Measurements from ENCODE around the gene ZC3H18.
"Not testable (repeated sequence)": the region's sequence is repeated elsewhere in the genome, so short reads cannot be mapped to it uniquely, and the experiment has no call there.

The ZC3H18 gene

DNA sequence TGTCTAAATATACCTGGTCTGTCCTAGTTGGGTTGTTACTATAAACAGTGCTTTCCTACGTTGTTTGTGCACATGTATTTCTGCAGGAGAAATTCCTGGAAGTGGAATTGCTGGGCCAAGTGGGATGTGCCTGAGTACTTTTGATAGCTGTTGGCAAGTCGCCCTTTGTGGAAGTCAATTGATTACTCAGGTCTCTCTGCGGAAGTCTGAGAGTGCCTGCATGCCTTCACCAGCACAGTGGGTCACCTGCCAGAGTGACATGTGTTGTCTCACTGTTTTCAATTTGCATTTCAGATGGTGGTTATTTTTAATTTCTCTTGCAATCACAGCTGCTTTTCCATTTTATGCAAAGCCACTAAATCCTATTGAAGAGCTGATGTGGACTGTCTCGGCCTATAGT, 94.9 kb downstream of the ZC3H18 start:
- Histone ChIP-seq H3K4me3 (ENCODE audit: low read depth in 1 of 2, low read length in 1 of 2) (no peak overlapping the region), H3K27ac (no peak overlapping the region), H3K9me3 (no peaks in the 10 kb centered on the region), H3K4me1 (ENCODE audit: control insufficient read depth in 1 of 2, insufficient read depth in 1 of 2, low read depth in 1 of 2, low read length in 1 of 2) (peaks cover 15 to 16% of the 10 kb centered on the region in 2 experiments), H3K36me3 (no peaks in the 10 kb centered on the region), H3K27me3 (peaks cover 18% of the 10 kb centered on the region)
- TF ChIP-seq, protein P1, sequence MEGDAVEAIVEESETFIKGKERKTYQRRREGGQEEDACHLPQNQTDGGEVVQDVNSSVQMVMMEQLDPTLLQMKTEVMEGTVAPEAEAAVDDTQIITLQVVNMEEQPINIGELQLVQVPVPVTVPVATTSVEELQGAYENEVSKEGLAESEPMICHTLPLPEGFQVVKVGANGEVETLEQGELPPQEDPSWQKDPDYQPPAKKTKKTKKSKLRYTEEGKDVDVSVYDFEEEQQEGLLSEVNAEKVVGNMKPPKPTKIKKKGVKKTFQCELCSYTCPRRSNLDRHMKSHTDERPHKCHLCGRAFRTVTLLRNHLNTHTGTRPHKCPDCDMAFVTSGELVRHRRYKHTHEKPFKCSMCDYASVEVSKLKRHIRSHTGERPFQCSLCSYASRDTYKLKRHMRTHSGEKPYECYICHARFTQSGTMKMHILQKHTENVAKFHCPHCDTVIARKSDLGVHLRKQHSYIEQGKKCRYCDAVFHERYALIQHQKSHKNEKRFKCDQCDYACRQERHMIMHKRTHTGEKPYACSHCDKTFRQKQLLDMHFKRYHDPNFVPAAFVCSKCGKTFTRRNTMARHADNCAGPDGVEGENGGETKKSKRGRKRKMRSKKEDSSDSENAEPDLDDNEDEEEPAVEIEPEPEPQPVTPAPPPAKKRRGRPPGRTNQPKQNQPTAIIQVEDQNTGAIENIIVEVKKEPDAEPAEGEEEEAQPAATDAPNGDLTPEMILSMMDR (IDR thresholded peaks at IDR 0.05) = no peak

DNA sequence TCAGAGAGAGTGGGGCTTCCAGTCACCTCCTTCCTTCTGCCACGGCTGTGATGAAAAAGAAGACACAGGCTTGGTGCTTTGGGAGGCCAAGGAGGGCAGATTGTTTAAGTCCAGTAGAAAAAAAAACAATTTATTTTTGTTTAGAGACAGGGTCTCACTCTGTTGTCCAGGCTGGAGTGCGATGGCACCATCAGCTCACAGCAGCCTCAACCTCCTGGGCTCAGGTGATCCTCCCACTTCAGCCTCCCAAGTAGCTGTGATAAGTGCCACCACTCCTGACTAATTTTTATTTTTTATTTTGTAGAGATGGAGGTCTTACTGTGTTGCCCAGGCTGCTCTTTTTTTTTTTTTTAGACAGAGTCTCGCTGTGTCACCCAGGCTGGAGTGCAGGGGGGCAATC, 95.4 kb downstream of the ZC3H18 start:
- TF ChIP-seq, protein P1 (IDR thresholded peaks at IDR 0.05) = no peak
- no peaks in the 10 kb centered on the region for H3K9me3 ChIP-seq
- peaks cover 18% of the 10 kb centered on the region for H3K27me3 ChIP-seq
- peaks cover 15 to 16% of the 10 kb centered on the region in 2 experiments for H3K4me1 ChIP-seq (ENCODE audit: control insufficient read depth in 1 of 2, insufficient read depth in 1 of 2, low read depth in 1 of 2, low read length in 1 of 2)
- H3K36me3 ChIP-seq = no peaks in the 10 kb centered on the region
- no peak overlapping the region for H3K4me3 ChIP-seq (ENCODE audit: low read depth in 1 of 2, low read length in 1 of 2)
- no peak overlapping the region for H3K27ac ChIP-seq

DNA sequence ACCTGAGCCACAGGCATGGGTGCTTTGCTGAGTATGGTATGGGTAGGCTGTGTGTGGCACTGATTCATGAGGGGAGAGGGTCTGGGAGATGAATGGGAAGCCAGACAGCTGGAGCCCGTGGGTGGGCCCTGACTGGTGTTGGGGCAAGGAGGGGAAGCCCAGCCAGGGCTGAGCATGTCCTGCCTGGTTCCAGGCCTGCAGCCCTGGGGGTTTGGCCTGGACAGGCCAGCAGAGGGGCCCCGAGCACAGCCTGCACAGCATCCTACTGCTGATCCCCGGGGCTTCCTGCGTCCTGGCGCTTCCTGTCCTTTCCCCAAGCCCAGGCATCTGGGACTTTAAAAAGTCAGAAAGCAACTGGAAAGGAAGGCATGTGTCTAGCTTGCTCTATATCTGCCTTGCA, 97.3 kb downstream of the ZC3H18 start:
- no peak overlapping the region for H3K4me3 ChIP-seq (ENCODE audit: low read depth in 1 of 2, low read length in 1 of 2)
- H3K9me3 ChIP-seq = no peaks in the 10 kb centered on the region
- H3K27ac ChIP-seq = no peak overlapping the region
- H3K27me3 ChIP-seq = peaks cover 2% of the 10 kb centered on the region
- TF ChIP-seq, protein P1 (IDR thresholded peaks at IDR 0.05) = no peak
- H3K4me1 ChIP-seq (ENCODE audit: control insufficient read depth in 1 of 2, insufficient read depth in 1 of 2, low read depth in 1 of 2, low read length in 1 of 2) = peaks cover 9% of the 10 kb centered on the region in 2 experiments
- H3K36me3 ChIP-seq = no peaks in the 10 kb centered on the region

DNA sequence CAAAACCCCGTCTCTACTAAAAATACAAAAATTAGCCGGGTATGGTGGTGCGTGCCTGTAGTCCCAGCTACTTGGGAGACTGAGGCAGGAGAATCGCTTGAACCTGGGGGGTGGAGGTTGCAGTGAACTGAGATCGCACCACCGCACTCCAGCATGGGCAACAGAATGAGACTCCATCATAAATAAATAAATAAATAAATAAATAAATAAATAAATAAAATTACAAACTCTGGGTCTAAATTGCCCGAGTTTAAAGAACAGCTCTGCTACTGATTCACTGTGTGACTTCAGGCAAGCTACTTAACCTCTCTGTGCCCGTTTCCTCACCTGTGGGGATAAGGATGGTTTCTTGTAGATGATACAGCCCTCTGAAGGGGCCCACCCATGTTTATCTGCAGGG, 99.3 kb downstream of the ZC3H18 start:
- H3K4me1 ChIP-seq (ENCODE audit: control insufficient read depth in 1 of 2, insufficient read depth in 1 of 2, low read depth in 1 of 2, low read length in 1 of 2); H3K27ac ChIP-seq; H3K4me3 ChIP-seq (ENCODE audit: low read depth in 1 of 2, low read length in 1 of 2); H3K9me3 ChIP-seq; H3K27me3 ChIP-seq: not testable (repeated sequence)
- peaks cover 14% of the 10 kb centered on the region for H3K36me3 ChIP-seq

DNA sequence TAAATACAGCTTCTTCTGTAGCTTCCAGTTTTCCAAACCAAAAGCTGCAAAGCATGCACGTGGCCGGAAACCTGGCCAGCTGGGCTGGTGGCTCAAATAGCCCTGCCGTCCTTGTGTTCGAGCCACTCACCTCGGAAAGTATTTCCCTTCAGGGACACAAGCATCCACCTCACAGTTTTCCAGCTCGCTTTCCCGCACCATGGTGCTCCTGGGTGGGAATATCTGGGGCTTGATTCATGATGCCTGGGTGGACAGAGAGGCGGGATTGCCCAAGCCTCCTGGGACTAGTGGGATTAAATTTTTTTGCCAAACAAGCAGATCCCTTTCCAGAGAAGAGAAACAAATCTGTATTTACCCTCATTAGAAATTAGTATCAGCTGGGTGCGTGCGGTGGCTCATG, 99.8 kb downstream of the ZC3H18 start:
- no peaks in the 10 kb centered on the region for H3K4me1 ChIP-seq (ENCODE audit: control insufficient read depth in 1 of 2, insufficient read depth in 1 of 2, low read depth in 1 of 2, low read length in 1 of 2)
- peaks cover 15% of the 10 kb centered on the region for H3K36me3 ChIP-seq
- H3K27ac ChIP-seq = no peak overlapping the region
- no peaks in the 10 kb centered on the region for H3K27me3 ChIP-seq
- no peaks in the 10 kb centered on the region for H3K9me3 ChIP-seq
- no peak overlapping the region for H3K4me3 ChIP-seq (ENCODE audit: low read depth in 1 of 2, low read length in 1 of 2)
- TF ChIP-seq, protein P1 (IDR thresholded peaks at IDR 0.05) = no peak

DNA sequence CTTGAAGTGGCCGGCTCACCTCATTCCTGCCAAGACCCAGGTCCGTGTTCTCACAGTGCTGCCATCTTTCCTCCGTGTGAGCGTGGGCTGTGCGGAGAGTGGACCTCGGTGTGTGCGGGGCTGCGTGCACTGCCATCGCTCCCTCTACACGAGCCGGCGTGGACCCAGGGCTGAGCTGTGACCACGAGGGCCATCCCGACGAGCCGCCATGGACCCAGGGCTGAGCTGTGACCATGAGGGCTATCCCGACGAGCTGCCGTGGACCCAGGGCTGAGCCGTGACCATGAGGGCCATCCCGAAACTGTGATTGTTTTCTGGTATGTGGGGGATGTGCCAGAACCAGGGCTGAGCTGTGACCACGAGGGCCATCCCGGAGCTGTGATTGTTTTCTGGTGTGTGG, 101.6 kb downstream of the ZC3H18 start:
- H3K4me1 ChIP-seq (ENCODE audit: control insufficient read depth in 1 of 2, insufficient read depth in 1 of 2, low read depth in 1 of 2, low read length in 1 of 2) = no peaks in the 10 kb centered on the region
- H3K9me3 ChIP-seq = no peaks in the 10 kb centered on the region
- no peaks in the 10 kb centered on the region for H3K27me3 ChIP-seq
- no peak overlapping the region for H3K4me3 ChIP-seq (ENCODE audit: low read depth in 1 of 2, low read length in 1 of 2)
- TF ChIP-seq, protein P1 (IDR thresholded peaks at IDR 0.05) = no peak
- H3K27ac ChIP-seq = no peak overlapping the region
- H3K36me3 ChIP-seq = peaks cover 33% of the 10 kb centered on the region
